HG03558 (cell line): ENCODE results near the gene AGMO.

Experiments
- ATAC-seq: cut with Tn5 transposase; IDR thresholded peaks from one replicate; pipeline ENCODE4 v1.9.1; 2021; ENCODE audit warnings: moderate number of reproducible peaks; ENCODE audit not compliant: unreplicated experiment; ENCODE audit errors: extremely low read depth

Gene AGMO

GRCh38 chr7:15280078-15280733 is 281.6 kb downstream of the AGMO start:
- no peak for ATAC-seq

GRCh38 chr7:15279640-15280039 is 282.2 kb downstream of the AGMO start:
- no peak for ATAC-seq

- ATAC-seq = no peak
Observed at GRCh38 chr7:15257689-15258088, 304.1 kb downstream of the AGMO start.

GRCh38 chr7:15252181-15252580 is 309.6 kb downstream of the AGMO start:
- ATAC-seq = no peak

GRCh38 chr7:15248514-15248913 is 313.3 kb downstream of the AGMO start:
- ATAC-seq = no peak

- no peak for ATAC-seq
Observed at GRCh38 chr7:15245831-15246230, 316.0 kb downstream of the AGMO start.

GRCh38 chr7:15239801-15240200 is 322.0 kb downstream of the AGMO start:
- no peak for ATAC-seq

- no peak for ATAC-seq
Observed at GRCh38 chr7:15236952-15237351, 324.9 kb downstream of the AGMO start.

GRCh38 chr7:15234431-15234830 is 327.4 kb downstream of the AGMO start:
- no peak for ATAC-seq

- no peak for ATAC-seq
Observed at GRCh38 chr7:15228831-15229230, 333.0 kb downstream of the AGMO start.

- ATAC-seq = no peak
Observed at GRCh38 chr7:15225981-15226380, 335.8 kb downstream of the AGMO start.

- ATAC-seq = no peak
Observed at GRCh38 chr7:15219758-15220157, 342.1 kb downstream of the AGMO start.

GRCh38 chr7:15218261-15218660 is 343.6 kb downstream of the AGMO start:
- ATAC-seq = no peak

- no peak for ATAC-seq
Observed at GRCh38 chr7:15215616-15216015, 346.2 kb downstream of the AGMO start.

GRCh38 chr7:15214976-15215375 is 346.8 kb downstream of the AGMO start:
- ATAC-seq = no peak

- no peak for ATAC-seq
Observed at GRCh38 chr7:15213093-15213492, 348.7 kb downstream of the AGMO start.

- ATAC-seq = no peak
Observed at GRCh38 chr7:15209429-15209828, 352.4 kb downstream of the AGMO start.

- no peak for ATAC-seq
Observed at GRCh38 chr7:15204421-15204820, 357.4 kb downstream of the AGMO start.

GRCh38 chr7:15199482-15199881 is 362.3 kb downstream of the AGMO start:
- ATAC-seq = no peak

GRCh38 chr7:15197042-15197977 is 364.5 kb downstream of the AGMO start:
- no peak for ATAC-seq

GRCh38 chr7:15178065-15178464 is 383.8 kb downstream of the AGMO start:
- ATAC-seq = no peak

GRCh38 chr7:15176089-15176488 is 385.7 kb downstream of the AGMO start:
- no peak for ATAC-seq
